Measurements from ENCODE around the gene IQCK.
"Not testable (repeated sequence)": the region's sequence is repeated elsewhere in the genome, so short reads cannot be mapped to it uniquely, and the experiment has no call there.

The IQCK gene

GRCh38 chr16:19699472-19699871 lies 18.6 kb upstream of the IQCK start:
- no peak for DNase-seq (ENCODE audit: low read depth)

DNA sequence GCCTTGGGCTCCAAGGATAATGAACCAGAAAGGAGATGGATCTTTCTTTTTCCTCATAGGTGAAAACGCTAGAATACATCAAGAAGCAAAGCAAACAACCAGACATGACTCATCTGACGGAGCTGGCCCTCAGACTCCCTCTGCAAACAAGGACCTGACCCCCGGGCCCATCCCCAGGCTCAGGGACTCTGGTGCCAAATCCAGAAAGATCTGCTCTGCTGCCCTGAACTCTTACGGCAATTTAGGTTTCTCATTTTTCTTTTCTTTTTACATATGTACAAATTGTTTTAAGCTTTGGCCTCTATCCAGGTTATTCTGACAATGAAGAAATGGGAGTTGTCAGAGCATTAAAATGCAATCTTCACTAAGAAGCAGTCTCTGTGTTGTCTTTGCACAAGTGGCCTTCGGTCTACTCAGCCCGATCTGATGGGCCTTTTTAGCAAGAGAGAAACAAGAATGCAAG lies 17.7 kb upstream of the IQCK start:
- peak; percentile 86 for DNase-seq (ENCODE audit: low read depth)

DNA sequence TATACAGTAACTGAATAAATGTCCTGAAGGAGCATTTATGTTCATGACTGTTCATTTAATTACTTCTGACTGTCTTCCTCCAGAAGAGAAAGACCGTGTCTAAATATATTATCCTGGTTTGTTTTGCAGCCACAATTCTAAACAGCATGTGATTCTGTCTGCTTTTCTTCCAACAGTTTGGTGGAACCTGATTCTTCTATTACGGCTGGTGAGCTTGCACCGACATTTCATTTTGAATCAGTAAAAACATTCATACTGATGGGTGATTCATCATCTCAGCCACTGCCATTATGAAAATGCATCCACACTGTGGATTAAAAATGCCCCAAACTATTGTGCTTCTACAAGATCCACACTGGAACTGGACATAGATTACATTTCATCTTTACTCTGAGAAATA lies 17.0 kb upstream of the IQCK start:
- peak; percentile 70 for DNase-seq (ENCODE audit: low read depth)

DNA sequence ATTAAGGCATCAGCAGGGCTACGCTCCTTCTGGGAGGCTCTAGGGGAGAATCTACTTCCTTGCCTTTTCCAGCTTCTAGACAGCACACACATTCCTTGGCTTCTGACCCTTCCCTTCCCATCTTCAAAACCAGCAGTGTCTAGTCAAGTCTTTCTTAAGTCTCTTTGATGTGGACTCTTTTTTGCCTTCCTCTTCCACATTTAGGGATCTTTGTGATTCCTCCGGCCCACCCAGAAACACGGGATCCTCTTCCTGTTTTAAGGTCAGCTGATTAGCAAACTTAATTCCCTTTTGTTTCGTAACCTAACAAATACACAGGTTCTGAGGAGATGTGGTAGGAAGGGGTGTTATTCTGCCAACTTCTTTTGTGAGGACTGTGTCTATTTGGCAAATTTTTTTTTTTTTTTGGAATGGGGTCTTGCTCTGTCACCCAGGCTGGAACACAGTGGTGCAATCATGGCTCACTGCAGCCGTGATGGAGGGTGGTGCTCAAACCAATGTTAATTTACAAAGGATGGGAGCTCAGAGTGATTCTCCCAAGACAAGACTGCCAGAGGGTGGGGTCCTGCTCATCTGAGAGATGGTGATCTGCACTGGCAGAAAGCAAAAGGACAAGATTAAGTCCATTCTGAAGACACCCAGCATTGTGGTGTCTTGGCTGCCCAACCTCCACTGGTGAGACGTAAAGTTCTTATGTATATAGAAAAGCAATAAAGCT lies 14.7 kb upstream of the IQCK start:
- DNase-seq (ENCODE audit: low read depth): no peak

DNA sequence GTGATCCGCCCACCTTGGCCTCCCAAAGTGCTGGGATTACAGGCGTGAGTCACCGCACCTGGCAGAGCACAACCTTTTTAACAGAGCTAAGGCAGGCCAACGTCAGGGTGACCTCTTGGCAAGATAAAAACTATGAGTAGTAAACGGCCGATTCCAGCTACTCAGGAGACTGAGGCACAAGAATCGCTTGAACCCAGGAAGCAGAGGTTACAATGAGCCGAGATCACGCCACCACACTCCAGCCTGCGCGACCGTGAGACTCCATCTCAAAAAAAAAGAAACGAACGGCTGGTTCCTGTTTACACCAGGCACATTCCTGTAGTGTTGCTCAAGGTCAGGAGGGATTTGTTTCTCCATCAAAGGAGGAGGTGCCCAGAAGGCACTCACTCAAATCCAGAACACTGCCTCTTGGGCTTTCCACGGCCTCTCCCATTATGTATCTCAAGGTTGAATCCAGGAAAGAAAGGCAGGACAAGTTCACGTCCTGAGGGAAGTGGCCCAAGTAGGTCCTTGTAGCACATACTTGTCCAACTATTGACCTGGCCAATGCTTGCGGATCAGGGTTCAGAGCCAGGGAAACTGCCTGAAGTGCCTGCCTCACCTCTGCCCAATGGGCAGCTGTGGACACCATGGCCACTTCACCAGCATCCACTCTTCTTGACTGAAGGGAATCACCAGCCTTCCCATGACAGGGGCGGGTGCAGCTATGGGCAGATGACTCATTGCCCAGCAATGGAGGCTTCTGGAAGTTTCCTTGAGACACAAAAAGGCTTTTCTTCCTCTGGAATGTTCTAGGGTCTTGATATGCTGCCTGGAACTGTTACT lies 13.5 kb upstream of the IQCK start:
- peak; percentile 95 for DNase-seq (ENCODE audit: low read depth)

- DNase-seq (ENCODE audit: low read depth): no peak
Observed at GRCh38 chr16:19705146-19705501, 12.9 kb upstream of the IQCK start.

DNA sequence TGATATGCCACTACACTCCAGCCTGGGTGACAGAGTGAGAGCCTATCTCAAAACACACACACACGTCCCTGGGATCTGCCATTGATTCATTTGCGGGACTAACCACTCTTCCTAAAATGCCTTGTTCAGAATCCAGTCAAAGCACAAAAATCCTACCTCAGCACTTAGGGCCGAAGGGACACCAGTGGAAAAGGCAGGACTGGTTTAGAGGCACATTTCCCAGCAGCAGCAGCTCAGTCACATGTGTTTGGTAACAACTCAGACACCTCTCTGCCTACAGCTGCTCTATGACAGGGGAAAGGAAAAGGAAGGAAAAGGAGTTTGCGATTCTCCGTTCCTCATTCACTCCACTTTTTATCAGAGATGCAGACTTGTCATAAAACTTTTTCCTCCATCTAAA lies 12.2 kb upstream of the IQCK start:
- DNase-seq (ENCODE audit: low read depth): no peak

DNA sequence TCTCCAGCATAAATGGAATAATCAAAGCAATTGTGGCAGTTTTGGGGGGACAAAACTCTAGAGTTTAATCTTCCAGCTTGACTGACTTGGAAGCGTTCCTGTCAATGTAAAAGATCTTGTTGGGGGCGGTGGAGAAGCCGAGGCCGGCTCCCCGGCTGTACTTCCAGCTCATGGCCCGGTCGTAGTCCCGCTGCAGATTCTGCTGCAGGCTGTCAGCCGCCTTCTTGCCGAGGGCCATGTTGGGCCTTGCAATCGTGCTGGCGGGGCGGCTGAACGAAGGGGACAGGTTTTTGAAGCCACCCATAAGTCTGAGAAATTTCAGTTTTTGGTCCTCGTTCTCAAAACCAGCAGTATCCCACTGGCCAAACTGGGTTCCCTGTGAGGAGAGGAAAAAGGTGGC lies 11.2 kb upstream of the IQCK start:
- DNase-seq (ENCODE audit: low read depth): no peak

DNA sequence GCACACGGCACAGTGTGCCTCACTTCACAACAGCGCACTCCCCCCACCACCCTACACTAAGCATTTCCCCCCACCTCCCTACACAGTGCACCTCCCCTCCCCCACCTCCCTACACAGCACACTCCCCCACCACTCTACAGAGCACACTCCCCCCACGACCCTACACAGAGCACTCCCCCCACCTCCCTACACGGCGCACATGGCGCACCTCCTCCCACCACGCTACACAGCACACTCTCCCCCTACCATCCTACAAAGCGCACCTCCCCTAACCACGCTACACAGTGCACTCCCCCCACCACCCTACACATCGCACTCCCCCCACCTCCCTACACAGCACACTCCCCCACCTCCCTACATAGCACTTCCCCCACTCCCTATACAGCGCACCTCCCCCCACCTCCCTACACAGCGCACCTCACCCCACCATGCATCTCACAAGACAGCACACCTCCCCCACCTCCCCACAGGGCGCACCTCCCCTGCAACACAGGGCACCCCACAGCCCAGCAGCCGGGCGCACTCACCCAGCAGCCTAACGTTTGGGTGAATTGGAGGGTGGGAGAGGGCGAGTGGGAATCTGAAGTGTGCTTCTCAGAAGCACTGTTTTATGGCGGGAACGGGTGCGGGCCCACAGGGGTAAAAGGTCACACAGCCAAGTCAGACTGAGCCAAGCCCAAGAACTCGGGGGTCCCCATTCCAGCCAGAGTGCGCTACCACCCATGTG lies 10.3 kb upstream of the IQCK start:
- no peak for DNase-seq (ENCODE audit: low read depth)

DNA sequence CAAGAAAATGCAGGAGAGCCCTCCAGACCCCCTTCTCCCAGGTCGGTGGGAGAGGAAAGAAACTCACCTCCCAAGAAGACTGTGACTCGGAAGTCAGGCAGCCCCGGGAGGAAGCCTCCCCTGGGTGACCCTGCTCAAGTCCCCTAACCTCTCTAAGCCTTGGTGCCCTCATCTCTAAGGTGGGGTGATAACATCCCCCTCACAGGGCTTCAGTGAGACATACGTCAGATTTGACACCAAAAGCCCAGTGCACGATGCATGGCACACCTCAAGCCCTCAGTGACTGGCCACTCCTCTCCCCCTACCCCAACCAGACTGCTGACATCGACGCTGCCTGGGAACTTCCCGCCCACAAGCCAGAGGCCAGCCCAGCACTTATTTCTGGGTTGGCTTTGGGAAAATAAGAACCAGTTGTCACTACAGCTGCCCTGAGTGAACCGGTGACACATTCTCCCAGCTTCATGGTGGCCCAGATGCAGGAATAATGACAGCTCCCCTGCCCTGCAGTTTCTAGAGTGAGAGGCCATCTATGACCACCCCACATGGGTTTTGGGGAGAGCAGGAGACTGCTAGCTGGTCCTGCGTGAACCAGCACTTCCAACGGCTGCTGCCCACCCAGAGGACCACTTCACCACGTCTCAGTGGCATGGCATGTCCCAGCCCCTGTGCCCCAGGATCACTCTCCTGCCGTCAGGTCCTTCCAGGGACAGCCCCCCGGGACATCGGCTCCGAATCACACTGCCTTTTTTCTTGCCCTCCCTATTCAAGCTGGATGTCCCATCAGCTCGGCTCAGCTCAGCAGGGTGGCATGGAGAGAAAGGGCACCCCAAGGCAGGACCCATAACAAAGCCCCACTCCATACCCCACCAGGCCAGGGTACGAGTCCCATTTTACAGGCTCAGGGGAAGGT lies 9.5 kb upstream of the IQCK start:
- no peak for DNase-seq (ENCODE audit: low read depth)

GRCh38 chr16:19709381-19710136 lies 8.5 kb upstream of the IQCK start:
- no peak for DNase-seq (ENCODE audit: low read depth)

- DNase-seq (ENCODE audit: low read depth): no peak
Observed at GRCh38 chr16:19710191-19710908, 7.7 kb upstream of the IQCK start.

GRCh38 chr16:19710991-19711545 lies 7.0 kb upstream of the IQCK start:
- DNase-seq (ENCODE audit: low read depth): no peak

- DNase-seq (ENCODE audit: low read depth): no peak
Observed at GRCh38 chr16:19711643-19712042, 6.4 kb upstream of the IQCK start.

GRCh38 chr16:19712418-19713058 lies 5.5 kb upstream of the IQCK start:
- DNase-seq (ENCODE audit: low read depth): no peak

DNA sequence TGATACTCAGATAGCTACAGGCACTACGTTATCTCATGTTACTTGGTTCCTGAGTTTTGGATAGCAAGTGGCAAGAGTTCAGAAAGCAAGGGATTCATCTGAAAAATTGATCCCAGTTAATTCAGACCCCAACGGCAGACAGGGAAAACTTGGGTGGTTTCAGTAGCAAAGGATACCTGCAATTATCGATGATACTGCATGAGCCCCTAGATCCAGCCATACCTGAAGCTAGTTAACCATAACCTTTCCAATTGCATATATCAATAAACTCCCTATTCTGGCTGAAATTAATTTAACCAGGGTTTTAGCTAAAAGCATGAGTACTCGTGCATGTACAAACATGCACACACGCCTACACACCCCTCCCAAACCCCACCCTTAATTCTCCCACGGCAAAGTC lies 4.4 kb upstream of the IQCK start:
- DNase-seq (ENCODE audit: low read depth): no peak

- DNase-seq (ENCODE audit: low read depth): no peak
Observed at GRCh38 chr16:19715566-19715965, 2.5 kb upstream of the IQCK start.

DNA sequence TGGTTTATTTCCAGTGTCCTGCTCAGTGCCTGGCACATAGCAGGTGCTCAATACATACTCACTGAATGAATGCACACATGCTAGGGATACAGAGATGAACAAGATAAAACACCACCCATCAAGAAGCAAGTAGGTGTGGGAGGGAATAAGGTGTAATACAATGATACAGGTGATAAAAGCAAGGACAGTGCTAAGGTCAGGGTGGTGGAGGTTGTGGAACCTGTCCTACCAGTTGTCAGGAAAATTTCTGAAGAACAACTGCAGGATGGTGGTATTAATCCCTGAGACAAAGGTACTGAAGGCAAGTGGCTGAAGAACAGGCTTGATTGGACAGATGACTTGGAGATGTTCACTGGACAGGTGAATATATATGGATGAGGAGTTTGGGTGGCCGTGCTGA lies 1.9 kb upstream of the IQCK start:
- DNase-seq (ENCODE audit: low read depth): no peak

GRCh38 chr16:19716728-19717127 lies 1.3 kb upstream of the IQCK start:
- not testable (repeated sequence) for DNase-seq (ENCODE audit: low read depth)

GRCh38 chr16:19717314-19717713 lies 757 bp upstream of the IQCK start:
- peak; percentile 34 for DNase-seq (ENCODE audit: low read depth)
